ENCODE measurements around the gene SLC6A13. TPM values are rescaled to one million over a fixed set of nuclear protein-coding genes. Genes with fewer than 3 reads are reported as not detected.

SLC6A13 gene
- total and polyA plus RNA-seq, 3 donors from 2014 or later = 3.5 to 12.5 (median 4.7) TPM

- WGBS, 2 donors = 56 to 69% methylated on average over 14 to 16 of the region's 16 CpGs
- H3K4me1 ChIP-seq = peaks cover 75% of the 10 kb centered on the region
- DNase-seq = peak; percentile 69
Observed at GRCh38 chr12:176321-177181, 86.1 kb downstream of the SLC6A13 start.

GRCh38 chr12:175759-176158 lies 86.9 kb downstream of the SLC6A13 start:
- Histone ChIP-seq H3K36me3 (ENCODE audit: low read depth, missing control alignments) (no peaks in the 10 kb centered on the region), H3K9me3 (no peaks in the 10 kb centered on the region), H3K27ac (peak overlapping the region; percentile 19 to 38), H3K4me3 (no peak overlapping the region), H3K27me3 (no peaks in the 10 kb centered on the region), H3K4me1 (peaks cover 78% of the 10 kb centered on the region)
- intact Hi-C loops (cut with DNase I; ENCODE audit: low total_unique reads) = no loop called here
- TF ChIP-seq CTCF (IDR thresholded peaks at IDR 0.05) (no peak), POLR2A (IDR thresholded peaks at IDR 0.05) (no peak)
- no peak for DNase-seq
- 78 to 88% methylated on average over 8 to 16 of the region's 16 CpGs for WGBS, 2 donors

More at GRCh38 chr12:176321-177181, 86.1 kb downstream of the SLC6A13 start:
- Histone ChIP-seq H3K9me3 (no peaks in the 10 kb centered on the region), H3K4me3 (no peak overlapping the region), H3K27me3 (no peaks in the 10 kb centered on the region), H3K36me3 (ENCODE audit: low read depth, missing control alignments) (no peaks in the 10 kb centered on the region), H3K27ac (peak overlapping the region; percentile 19 to 38)
- no peak for TF ChIP-seq POLR2A (IDR thresholded peaks at IDR 0.05)
- no peak for TF ChIP-seq CTCF (IDR thresholded peaks at IDR 0.05)
- intact Hi-C loops (cut with DNase I; ENCODE audit: low total_unique reads) = no loop called here

- H3K36me3 ChIP-seq (ENCODE audit: low read depth, missing control alignments) = no peaks in the 10 kb centered on the region
- TF ChIP-seq CTCF (IDR thresholded peaks at IDR 0.05) (no peak), POLR2A (IDR thresholded peaks at IDR 0.05) (no peak)
- no peaks in the 10 kb centered on the region for H3K9me3 ChIP-seq
- H3K4me3 ChIP-seq = no peak overlapping the region
- peak; percentile 81 for DNase-seq
- intact Hi-C loops (cut with DNase I; ENCODE audit: low total_unique reads) = no loop called here
- H3K27me3 ChIP-seq = no peaks in the 10 kb centered on the region
- 32 to 54% methylated on average over 5 to 10 of the region's 10 CpGs for WGBS, 2 donors
- peaks cover 78% of the 10 kb centered on the region for H3K4me1 ChIP-seq
- peak overlapping the region; percentile 19 to 38 for H3K27ac ChIP-seq
Observed at GRCh38 chr12:175250-175649, 87.4 kb downstream of the SLC6A13 start.

- H3K4me3 ChIP-seq = no peak overlapping the region
- intact Hi-C loops (cut with DNase I; ENCODE audit: low total_unique reads) = no loop called here
- TF ChIP-seq CTCF (IDR thresholded peaks at IDR 0.05) (no peak), POLR2A (IDR thresholded peaks at IDR 0.05) (no peak)
- no peaks in the 10 kb centered on the region for H3K9me3 ChIP-seq
- H3K36me3 ChIP-seq (ENCODE audit: low read depth, missing control alignments) = no peaks in the 10 kb centered on the region
- DNase-seq = no peak
- H3K27ac ChIP-seq = peak overlapping the region; percentile 19 to 64
- WGBS, 2 donors = 39 to 60% methylated on average over 2 to 21 of the region's 23 CpGs
- H3K4me1 ChIP-seq = peaks cover 76% of the 10 kb centered on the region
- no peaks in the 10 kb centered on the region for H3K27me3 ChIP-seq
Observed at GRCh38 chr12:174596-174995, 88.0 kb downstream of the SLC6A13 start.
